ENCODE measurements around the gene SMIM15. TPM values are rescaled to one million over a fixed set of nuclear protein-coding genes. Genes with fewer than 3 reads are reported as not detected.
A peak's percentile ranks its signal among the peaks of the same experiment; 100 is the strongest.

Gene SMIM15, protein sequence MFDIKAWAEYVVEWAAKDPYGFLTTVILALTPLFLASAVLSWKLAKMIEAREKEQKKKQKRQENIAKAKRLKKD
- 54.7 and 64.1 TPM in 2 replicates for total RNA-seq
- long read RNA-seq, transcript SMIM15-201 (3 exons, 2,889 nt) = major isoform, 228 of 239 reads
- long read RNA-seq, partial matches to known transcripts = 2 of 239 reads
- long read RNA-seq, other reads (novel, unspliced or antisense) = 9 of 239 reads

DNA sequence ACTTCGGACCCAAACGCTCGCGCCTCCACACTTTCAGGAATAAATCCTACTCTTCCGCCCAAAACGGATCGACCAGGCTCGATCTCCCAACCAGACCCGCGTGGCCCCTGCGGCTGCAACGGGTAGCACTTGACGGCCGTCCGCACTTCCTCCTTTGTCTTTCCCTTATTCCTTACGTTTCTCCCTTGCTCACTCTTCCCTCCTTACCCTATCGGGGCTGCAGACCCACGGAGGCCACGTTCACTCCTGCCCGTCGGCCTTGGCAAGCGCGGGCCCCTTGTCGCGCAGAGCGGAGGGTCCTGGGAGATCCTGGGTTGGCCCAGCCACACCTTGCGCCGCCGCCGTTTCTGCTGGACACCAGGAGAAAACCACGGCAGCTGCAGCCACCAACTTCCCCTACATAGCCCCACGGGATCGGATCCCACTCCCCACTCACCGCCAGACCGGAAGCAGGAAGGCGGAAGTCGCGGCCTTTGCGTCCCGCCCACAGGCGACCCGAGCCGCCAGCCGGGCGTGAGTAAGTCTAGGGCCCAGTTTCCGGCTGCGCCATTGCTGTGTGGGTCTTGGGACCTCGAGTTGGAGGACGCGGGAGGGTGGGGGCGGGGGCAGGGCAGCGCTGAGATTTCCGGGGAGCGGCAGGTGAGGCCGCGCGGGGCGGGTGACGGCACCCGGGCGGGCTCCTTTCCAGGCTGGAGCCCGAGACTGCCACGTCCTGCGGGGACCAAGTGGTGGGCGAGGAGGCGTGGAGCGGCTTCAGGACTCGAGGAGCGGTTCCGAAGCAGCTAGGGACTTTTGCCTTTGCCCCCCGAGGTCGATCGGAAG, at the start of gene SMIM15:
Gene SMIM15, minus strand, starts transcription at position 459 of the 822 bp plus-strand sequence. CDS start 2,297 bp downstream, outside the sequence.
- TF ChIP-seq, protein P1, sequence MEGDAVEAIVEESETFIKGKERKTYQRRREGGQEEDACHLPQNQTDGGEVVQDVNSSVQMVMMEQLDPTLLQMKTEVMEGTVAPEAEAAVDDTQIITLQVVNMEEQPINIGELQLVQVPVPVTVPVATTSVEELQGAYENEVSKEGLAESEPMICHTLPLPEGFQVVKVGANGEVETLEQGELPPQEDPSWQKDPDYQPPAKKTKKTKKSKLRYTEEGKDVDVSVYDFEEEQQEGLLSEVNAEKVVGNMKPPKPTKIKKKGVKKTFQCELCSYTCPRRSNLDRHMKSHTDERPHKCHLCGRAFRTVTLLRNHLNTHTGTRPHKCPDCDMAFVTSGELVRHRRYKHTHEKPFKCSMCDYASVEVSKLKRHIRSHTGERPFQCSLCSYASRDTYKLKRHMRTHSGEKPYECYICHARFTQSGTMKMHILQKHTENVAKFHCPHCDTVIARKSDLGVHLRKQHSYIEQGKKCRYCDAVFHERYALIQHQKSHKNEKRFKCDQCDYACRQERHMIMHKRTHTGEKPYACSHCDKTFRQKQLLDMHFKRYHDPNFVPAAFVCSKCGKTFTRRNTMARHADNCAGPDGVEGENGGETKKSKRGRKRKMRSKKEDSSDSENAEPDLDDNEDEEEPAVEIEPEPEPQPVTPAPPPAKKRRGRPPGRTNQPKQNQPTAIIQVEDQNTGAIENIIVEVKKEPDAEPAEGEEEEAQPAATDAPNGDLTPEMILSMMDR (conservative IDR thresholded peaks at IDR 0.05) = no peak
- peak within 1 kb of the TSS; percentile 99 for H3K4me3 Mint-ChIP-seq
- H3K9me3 Mint-ChIP-seq = no peaks in the 10 kb centered on the region
- H3K36me3 Mint-ChIP-seq (ENCODE audit: low read depth) = peaks cover 33% of the 10 kb centered on the region
- H3K4me1 Mint-ChIP-seq = peaks cover 45% of the 10 kb centered on the region
- no peaks in the 10 kb centered on the region for H3K27me3 Mint-ChIP-seq (ENCODE audit: low read depth)
- peak; percentile 80 for DNase-seq (ENCODE audit: low read depth, low spot score)
- H3K27ac Mint-ChIP-seq (ENCODE audit: unreplicated experiment) = peak within 1 kb of the TSS; percentile 99

DNA sequence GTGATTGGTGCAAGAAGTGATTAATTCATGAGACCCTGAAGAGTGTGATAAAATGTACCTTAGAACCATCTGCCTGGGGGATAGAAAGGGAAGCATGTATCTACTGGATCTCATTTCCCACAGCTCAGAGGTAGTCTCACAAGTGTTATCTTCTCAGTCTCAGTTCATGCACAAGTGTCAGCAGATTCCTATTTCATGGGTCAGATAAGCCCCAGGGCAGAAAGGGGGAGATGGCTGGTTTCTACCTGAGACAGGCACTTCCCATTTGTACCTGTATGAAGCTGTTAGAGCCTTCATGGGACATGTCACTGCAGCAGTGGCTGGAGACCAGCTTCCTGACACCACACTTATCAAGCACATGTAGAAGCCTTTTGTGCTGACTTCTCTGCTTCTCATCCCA, 45.6 kb upstream of the SMIM15 start:
- Mint-ChIP-seq H3K27ac (ENCODE audit: unreplicated experiment) (no peak overlapping the region), H3K9me3 (peaks cover 24% of the 10 kb centered on the region), H3K36me3 (ENCODE audit: low read depth) (peaks cover 9% of the 10 kb centered on the region), H3K4me3 (no peak overlapping the region), H3K4me1 (no peaks in the 10 kb centered on the region), H3K27me3 (ENCODE audit: low read depth) (no peaks in the 10 kb centered on the region)
- DNase-seq (ENCODE audit: low read depth, low spot score) = no peak
- TF ChIP-seq, protein P1 (conservative IDR thresholded peaks at IDR 0.05) = no peak

DNA sequence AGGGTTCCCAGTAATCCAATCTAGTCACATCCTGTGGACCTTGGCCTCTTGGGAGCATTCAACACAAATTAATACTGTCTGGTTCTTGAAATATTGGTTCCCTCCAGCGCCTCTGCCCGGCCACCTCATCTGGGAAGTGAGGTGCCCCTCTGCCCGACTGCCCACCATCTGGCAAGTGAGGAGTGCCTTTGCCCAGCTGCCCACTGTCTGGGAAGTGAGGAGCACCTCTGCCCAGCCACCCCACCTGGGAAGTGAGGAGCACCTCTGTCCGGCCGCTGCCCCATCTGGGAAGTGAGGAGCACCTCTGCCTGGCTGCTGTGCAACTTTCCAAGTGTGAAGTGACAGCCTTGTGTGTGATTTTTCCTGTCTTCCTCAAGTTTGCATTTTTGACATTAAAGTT, 42.7 kb upstream of the SMIM15 start:
- Mint-ChIP-seq H3K9me3 (peaks cover 24% of the 10 kb centered on the region), H3K27ac (ENCODE audit: unreplicated experiment) (no peak overlapping the region), H3K4me3 (no peak overlapping the region), H3K27me3 (ENCODE audit: low read depth) (no peaks in the 10 kb centered on the region), H3K36me3 (ENCODE audit: low read depth) (peaks cover 9% of the 10 kb centered on the region), H3K4me1 (no peaks in the 10 kb centered on the region)
- TF ChIP-seq, protein P1 (conservative IDR thresholded peaks at IDR 0.05) = no peak
- no peak for DNase-seq (ENCODE audit: low read depth, low spot score)

DNA sequence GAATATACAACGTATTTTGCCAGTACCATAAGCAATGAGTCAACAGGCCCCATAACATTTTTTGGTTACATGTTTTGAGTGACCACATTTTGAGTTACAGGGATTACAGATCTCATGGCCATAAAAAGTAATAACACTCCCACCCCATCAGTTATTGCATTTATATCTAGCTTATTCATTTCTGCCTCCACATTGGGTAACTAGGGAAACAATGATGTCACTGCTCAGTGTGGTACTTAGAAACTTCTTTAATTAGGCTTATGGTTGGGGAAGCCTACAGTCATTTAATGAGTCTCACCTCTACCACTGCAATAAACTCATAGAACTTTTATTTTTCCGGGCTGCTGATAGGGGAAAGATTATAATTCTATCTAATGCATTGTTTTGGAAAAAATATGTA, 39.9 kb upstream of the SMIM15 start:
- Mint-ChIP-seq H3K4me1 (no peaks in the 10 kb centered on the region), H3K4me3 (no peak overlapping the region), H3K27ac (ENCODE audit: unreplicated experiment) (no peak overlapping the region), H3K27me3 (ENCODE audit: low read depth) (no peaks in the 10 kb centered on the region), H3K9me3 (peaks cover 25% of the 10 kb centered on the region), H3K36me3 (ENCODE audit: low read depth) (peaks cover 14% of the 10 kb centered on the region)
- DNase-seq (ENCODE audit: low read depth, low spot score) = no peak
- TF ChIP-seq, protein P1 (conservative IDR thresholded peaks at IDR 0.05) = no peak

DNA sequence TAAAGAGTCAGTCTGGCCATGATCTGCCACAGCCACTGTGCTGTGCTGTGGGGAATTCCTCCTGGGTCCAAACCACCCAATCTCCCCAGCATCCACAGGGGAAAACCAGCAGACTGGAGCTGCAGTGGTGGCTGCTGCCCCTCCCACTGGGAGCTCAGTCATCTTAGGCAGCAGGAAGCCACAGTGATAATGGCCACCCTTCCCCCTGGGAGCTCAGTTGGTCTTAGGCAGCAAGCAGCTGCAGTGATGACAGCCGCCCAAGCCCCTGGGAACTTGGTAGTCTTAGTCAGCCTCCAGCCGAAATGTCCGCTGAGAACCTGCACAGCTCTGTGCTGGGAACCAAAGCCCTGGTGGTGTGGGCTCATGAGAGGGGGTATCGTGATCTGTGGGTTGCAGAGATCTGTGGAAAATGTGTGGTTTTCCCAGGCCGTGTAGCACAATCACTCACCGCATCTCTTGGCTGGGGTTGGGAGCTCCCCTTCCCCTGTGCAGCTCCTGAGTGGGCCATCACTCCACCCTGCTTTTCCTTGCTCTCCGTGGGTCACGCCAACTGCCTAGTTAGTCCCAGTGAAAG, 38.4 kb upstream of the SMIM15 start:
- no peak overlapping the region for H3K27ac Mint-ChIP-seq (ENCODE audit: unreplicated experiment)
- H3K4me1 Mint-ChIP-seq = no peaks in the 10 kb centered on the region

More for the DNA sequence above, 38.4 kb upstream of the SMIM15 start:
- no peak for DNase-seq (ENCODE audit: low read depth, low spot score)
- peaks cover 21% of the 10 kb centered on the region for H3K9me3 Mint-ChIP-seq
- no peak overlapping the region for H3K4me3 Mint-ChIP-seq
- TF ChIP-seq, protein P1 (conservative IDR thresholded peaks at IDR 0.05) = no peak
- no peaks in the 10 kb centered on the region for H3K27me3 Mint-ChIP-seq (ENCODE audit: low read depth)
- peaks cover 14% of the 10 kb centered on the region for H3K36me3 Mint-ChIP-seq (ENCODE audit: low read depth)

Data from neural crest cell (in vitro differentiated cells).